NCI-H446 (cell line): ENCODE results near the gene APIP.

Experiments
- DNase-seq, 2 experiments: peaks; one replicate each; lab custom pipeline; 2025; lab: John Stamatoyannopoulos, UW

The APIP gene

GRCh38 chr11:34840736-34841386 is 75.3 kb downstream of the APIP start:
- DNase-seq, result peak in 1 of 2 experiments; percentile 65

GRCh38 chr11:34839969-34840368 is 76.2 kb downstream of the APIP start:
- DNase-seq, result no peak

GRCh38 chr11:34836958-34837856 is 79.0 kb downstream of the APIP start:
- DNase-seq, result no peak

- no peak for DNase-seq
Observed at GRCh38 chr11:34833602-34834001, 82.6 kb downstream of the APIP start.
